Measurements from ENCODE around the gene FCMR. TPM values are rescaled to one million over a fixed set of nuclear protein-coding genes. Genes with fewer than 3 reads are reported as not detected.

FCMR gene
- total RNA-seq, 4 donors from 2014 or later: 2.5 to 3.3 (median 3.2) TPM; not detected in 1

- Histone ChIP-seq H3K27ac (replicated peaks in 1 of 4) (no peak within 1 kb of the TSS), H3K27me3 (peaks cover 0 to 23% (median 0%) of the 10 kb centered on the region in 4 donors)
These were observed 24.5 kb upstream of the FCMR start, which contains the start of gene PIGR for GRCh38 chr1:206946261-206946660. TSS of gene PIGR (minus strand) at chr1:206946466. CDS start at chr1:206940531, 5,935 bp downstream.

GRCh38 chr1:206945779-206946178, 24.0 kb upstream of the FCMR start:
- TF ChIP-seq CTCF (IDR thresholded peaks at IDR 0.05): no peak
- no peak for TF ChIP-seq POLR2A (IDR thresholded peaks at IDR 0.05; ENCODE audit: low read depth)
- no peak for TF ChIP-seq POLR2AphosphoS5 (IDR thresholded peaks at IDR 0.05)
- no peak for TF ChIP-seq EP300 (IDR thresholded peaks at IDR 0.05)
- peaks cover 0 to 23% (median 0%) of the 10 kb centered on the region in 4 donors for H3K27me3 ChIP-seq
- intact Hi-C loops (cut with DNase I): no loop called here
- DNase-seq (ENCODE audit: extremely low spot score): no peak
- no peak overlapping the region for H3K4me3 ChIP-seq
- H3K9me3 ChIP-seq: peaks cover 0 to 9% (median 0%) of the 10 kb centered on the region in 4 donors
- H3K4me1 ChIP-seq: no peaks in the 10 kb centered on the region
- 98% methylated on average over 4 of the region's 4 CpGs for WGBS
- no peak overlapping the region for H3K27ac ChIP-seq (replicated peaks in 1 of 4)
- H3K36me3 ChIP-seq: no peaks in the 10 kb centered on the region

More at GRCh38 chr1:206946261-206946660, 24.5 kb upstream of the FCMR start, which contains the start of gene PIGR:
- intact Hi-C loops (cut with DNase I): no loop called here
- Histone ChIP-seq H3K4me1 (no peaks in the 10 kb centered on the region), H3K36me3 (no peaks in the 10 kb centered on the region), H3K9me3 (peaks cover 0 to 9% (median 0%) of the 10 kb centered on the region in 4 donors), H3K4me3 (no peak within 1 kb of the TSS)
- no peak for DNase-seq (ENCODE audit: extremely low spot score)
- TF ChIP-seq CTCF (IDR thresholded peaks at IDR 0.05) (no peak), POLR2AphosphoS5 (IDR thresholded peaks at IDR 0.05) (no peak), EP300 (IDR thresholded peaks at IDR 0.05) (no peak), POLR2A (IDR thresholded peaks at IDR 0.05; ENCODE audit: low read depth) (no peak)
- WGBS: 72% methylated on average over 7 of the region's 7 CpGs

GRCh38 chr1:206944703-206945102, 23.0 kb upstream of the FCMR start:
- H3K27ac ChIP-seq (replicated peaks in 1 of 4): no peak overlapping the region
- no peak overlapping the region for H3K4me3 ChIP-seq
- peaks cover 0 to 23% (median 0%) of the 10 kb centered on the region in 4 donors for H3K27me3 ChIP-seq
- intact Hi-C loops (cut with DNase I): no loop called here
- 67% methylated on average over 5 of the region's 5 CpGs for WGBS
- no peak for TF ChIP-seq CTCF (IDR thresholded peaks at IDR 0.05)
- no peak for TF ChIP-seq POLR2AphosphoS5 (IDR thresholded peaks at IDR 0.05)
- no peak for TF ChIP-seq EP300 (IDR thresholded peaks at IDR 0.05)
- no peak for TF ChIP-seq POLR2A (IDR thresholded peaks at IDR 0.05; ENCODE audit: low read depth)
- no peak for DNase-seq (ENCODE audit: extremely low spot score)
- H3K36me3 ChIP-seq: no peaks in the 10 kb centered on the region
- no peaks in the 10 kb centered on the region for H3K4me1 ChIP-seq
- peaks cover 0 to 3% (median 0%) of the 10 kb centered on the region in 4 donors for H3K9me3 ChIP-seq

GRCh38 chr1:206941766-206942418, 20.2 kb upstream of the FCMR start:
- no peak for DNase-seq (ENCODE audit: extremely low spot score)
- intact Hi-C loops (cut with DNase I): no loop called here
- WGBS: 56% methylated on average over 6 of the region's 6 CpGs
- TF ChIP-seq POLR2A (IDR thresholded peaks at IDR 0.05; ENCODE audit: low read depth) (no peak), EP300 (IDR thresholded peaks at IDR 0.05) (no peak), CTCF (IDR thresholded peaks at IDR 0.05) (no peak), POLR2AphosphoS5 (IDR thresholded peaks at IDR 0.05) (no peak)
- H3K4me1 ChIP-seq: no peaks in the 10 kb centered on the region
- H3K4me3 ChIP-seq: no peak overlapping the region
- no peaks in the 10 kb centered on the region for H3K36me3 ChIP-seq
- no peak overlapping the region for H3K27ac ChIP-seq (replicated peaks in 1 of 4)
- no peaks in the 10 kb centered on the region for H3K9me3 ChIP-seq
- peaks cover 0 to 20% (median 0%) of the 10 kb centered on the region in 4 donors for H3K27me3 ChIP-seq
